HepG2 (cell line): ENCODE measurements around the gene PON1. TPM values are rescaled to one million over a fixed set of nuclear protein-coding genes. Genes with fewer than 3 reads are reported as not detected.

ENCODE experiments used
- ATAC-seq: fragments of 200-7000 bp; cut with Tn5 transposase; 3 replicates; pipeline ENCODE4 v1.9.1; 2020; ENCODE audit warnings: mild to moderate bottlenecking, moderate library complexity
- BruUV-seq: library from RNA; stranded (reverse); fragments of 400-500 nt; replicated peaks from 2 replicates; lab custom pipeline; 2021; lab: Mats Ljungman, UMichigan
- CTCF ChIA-PET: fragments of 300-600 bp; formaldehyde crosslinking; extraction: SDS; loops from one replicate; lab custom pipeline; 2021; ENCODE audit warnings: low total read pairs, inconsistent platforms, low intra/inter-chr PET ratio; lab: Yijun Ruan, JAX
- POLR2A ChIA-PET: fragments of 350-600 bp; sonication (Branson Sonifier 250); formaldehyde crosslinking; loops from one replicate; lab custom pipeline; 2020; ENCODE audit warnings: antibody characterized with exemption, inconsistent platforms; lab: Yijun Ruan, JAX
- DNase-seq: peaks from one replicate; pipeline ENCODE4 v3.0.0-alpha.2; 2015; ENCODE audit warnings: low spot score
- FAIRE-seq: peaks from 3 replicates; lab custom pipeline; 2011; peaks lifted over from hg19 to GRCh38; lab: Jason Lieb, UNC
- H2AFZ ChIP-seq: one replicate; pipeline ENCODE4 v1.6.1; 2011; ENCODE audit warnings: low read length, inconsistent platforms
- H3K27ac ChIP-seq: fragments of 300-600 bp; 3 replicates; pipeline ENCODE4 v1.8.0; 2011; ENCODE audit warnings: mixed run types, mild to moderate bottlenecking, mixed read lengths, low read length, inconsistent platforms; ENCODE audit not compliant: insufficient read depth; ENCODE audit errors: extremely low read length
- H3K27me3 ChIP-seq, 2 experiments: fragments of 200-600 bp in 1 of 2; 2 replicates in 1 of 2; 3 replicates in 1 of 2; pipeline versions ENCODE4 v1.6.0 to v1.8.0; 2011; ENCODE audit warnings: low read length in 2 of 2, mild to moderate bottlenecking in 2 of 2, moderate library complexity in 2 of 2, inconsistent platforms in 1 of 2; ENCODE audit not compliant: insufficient read depth in 2 of 2, control insufficient read depth in 1 of 2
- H3K36me3 ChIP-seq, 2 experiments: fragments of 200-600 bp in 1 of 2; replicated peaks in 1 of 2; 2 replicates in 1 of 2; 3 replicates in 1 of 2; pipeline versions ENCODE4 v1.5.1 to v1.8.0; 2011; ENCODE audit warnings: low read length in 2 of 2, inconsistent platforms in 1 of 2; ENCODE audit not compliant: insufficient read depth in 2 of 2, control insufficient read depth in 1 of 2
- H3K4me1 ChIP-seq: 2 replicates; pipeline ENCODE4 v1.5.1; 2012; ENCODE audit warnings: low read length, inconsistent platforms; ENCODE audit not compliant: insufficient read depth
- H3K4me2 ChIP-seq: 2 replicates; pipeline ENCODE4 v1.6.0; 2011; ENCODE audit warnings: low read depth, low read length, inconsistent platforms
- H3K4me3 ChIP-seq, 3 experiments: fragments of 200-600 bp in 1 of 3; sonication (generic), shearing (Covaris generic) in 1 of 3; replicated peaks in 1 of 3; 2 replicates each; pipeline ENCODE4 v1.5.1; 2011 to 2016; ENCODE audit warnings: low read length in 3 of 3, inconsistent platforms in 2 of 3, low read depth in 2 of 3, mild to moderate bottlenecking in 2 of 3, control low read depth in 1 of 3, mixed read lengths in 1 of 3; ENCODE audit not compliant: insufficient read depth in 1 of 3
- H3K79me2 ChIP-seq: one replicate; pipeline ENCODE4 v1.6.1; 2011; ENCODE audit warnings: low read length, inconsistent platforms; ENCODE audit not compliant: insufficient read depth
- H3K9ac ChIP-seq: 2 replicates; pipeline ENCODE4 v1.6.0; 2011; ENCODE audit warnings: mild to moderate bottlenecking, low read depth, low read length, inconsistent platforms; ENCODE audit not compliant: insufficient read depth
- H3K9me3 ChIP-seq: 2 replicates; pipeline ENCODE4 v1.5.1; 2012; ENCODE audit warnings: mild to moderate bottlenecking, low read length
- H4K20me1 ChIP-seq: 2 replicates; pipeline ENCODE4 v1.6.0; 2011; ENCODE audit warnings: inconsistent platforms, mild to moderate bottlenecking, low read length, moderate library complexity; ENCODE audit not compliant: insufficient read depth
- IRF2 ChIP-seq: IDR thresholded peaks from 2 replicates; pipeline ENCODE4 v1.6.1; 2018; ENCODE audit warnings: missing genetic modification reagents, missing compliant biosample characterization
- KLF9 ChIP-seq: IDR thresholded peaks from 2 replicates; pipeline ENCODE4 v1.6.1; 2016; ENCODE audit warnings: low read depth
- MAFK ChIP-seq, 2 experiments: IDR thresholded peaks in 1 of 2; conservative IDR thresholded peaks in 1 of 2; 2 replicates each; pipeline ENCODE4 v1.6.1; 2011; ENCODE audit warnings: improper control_type of control experiment in 2 of 2, low read length in 2 of 2
- MIXL1 ChIP-seq: IDR thresholded peaks from 2 replicates; pipeline ENCODE4 v1.6.1; 2016
- PHF20 ChIP-seq: sonication (generic); formaldehyde crosslinking; IDR thresholded peaks from 2 replicates; pipeline ENCODE4 v1.5.0; 2020; ENCODE audit warnings: mild to moderate bottlenecking, missing genetic modification reagents
- RORA ChIP-seq: sonication (generic); formaldehyde crosslinking; IDR thresholded peaks from 2 replicates; pipeline ENCODE4 v1.5.0; 2020; ENCODE audit warnings: mild to moderate bottlenecking, missing genetic modification reagents, moderate library complexity
- YY1 ChIP-seq: IDR thresholded peaks from 2 replicates; pipeline ENCODE4 v1.6.1; 2011; ENCODE audit warnings: low read length, low read depth, moderate library complexity, mild to moderate bottlenecking; ENCODE audit not compliant: insufficient read depth, insufficient replicate concordance
- ZNF558 ChIP-seq: sonication (generic); formaldehyde crosslinking; IDR thresholded peaks from 2 replicates; pipeline ENCODE4 v1.9.0; 2022; ENCODE audit warnings: mild to moderate bottlenecking, missing genetic modification reagents, borderline replicate concordance
- ZNF713 ChIP-seq: sonication (generic); formaldehyde crosslinking; IDR thresholded peaks from 2 replicates; pipeline ENCODE4 v1.4.0; 2020; ENCODE audit warnings: mild to moderate bottlenecking, missing genetic modification reagents
- ZNF788 ChIP-seq: sonication (generic); formaldehyde crosslinking; IDR thresholded peaks from 2 replicates; pipeline ENCODE4 v1.5.0; 2020; ENCODE audit warnings: mild to moderate bottlenecking, missing genetic modification reagents, borderline replicate concordance
- WGBS: methylation state at CpG from one replicate; pipeline ENCODE4 v1.1.6; 2017; ENCODE audit warnings: low lambda C conversion rate; 5-methylcytosine and 5-hydroxymethylcytosine counted together
- in situ Hi-C: cut with HindIII; loops from 2 replicates; pipeline ENCODE4 v1.10.0; 2017; ENCODE audit warnings: low pct_unique_long_range_greater_than_20kb; ENCODE audit not compliant: extremely low pct_ligation_motif_present
- intact Hi-C: fragments of 100-400 bp; cut with micrococcal nuclease; formaldehyde crosslinking; loops from one replicate; pipeline ENCODE4 v1.10.0; 2022; ENCODE audit not compliant: unreplicated experiment
- polyA plus RNA-seq, 8 experiments: library from polyadenylated mRNA; depleted of rRNA in 3 of 8; stranded (reverse) in 7 of 8; unstranded in 1 of 8; fragments of >200 nt; fragmentation: Illumina TruSeq in 4 of 8; extraction: Trizol in 4 of 8; gene quantifications; 2 replicates each; pipeline versions ENCODE4 v1.2.1 to v1.2.3, GENCODE V29; 2011 to 2016; ENCODE audit warnings: low read depth in 4 of 8, missing spikeins in 1 of 8, mixed read lengths in 1 of 8; ENCODE audit not compliant: insufficient read depth in 1 of 8
- total RNA-seq, 5 experiments: library from RNA; depleted of rRNA; stranded (reverse); fragments of >200 nt; fragmentation: Illumina TruSeq; extraction: Trizol; gene quantifications; 2 replicates each; pipeline ENCODE4 v1.2.3, GENCODE V29; 2016; ENCODE audit warnings: low read depth in 1 of 5
- TF ChIP-seq, protein P1 (sequence below): sonication (generic); formaldehyde crosslinking; IDR thresholded peaks from 2 replicates; pipeline ENCODE4 v1.5.1; 2020; ENCODE audit warnings: mild to moderate bottlenecking, missing genetic modification reagents, borderline replicate concordance

Gene PON1
- total and polyA plus RNA-seq, 2 of the 13 experiments (the other 11 are each of a cell fraction or from before 2014, with no cell fraction given), result 0.27 to 0.57 TPM

DNA sequence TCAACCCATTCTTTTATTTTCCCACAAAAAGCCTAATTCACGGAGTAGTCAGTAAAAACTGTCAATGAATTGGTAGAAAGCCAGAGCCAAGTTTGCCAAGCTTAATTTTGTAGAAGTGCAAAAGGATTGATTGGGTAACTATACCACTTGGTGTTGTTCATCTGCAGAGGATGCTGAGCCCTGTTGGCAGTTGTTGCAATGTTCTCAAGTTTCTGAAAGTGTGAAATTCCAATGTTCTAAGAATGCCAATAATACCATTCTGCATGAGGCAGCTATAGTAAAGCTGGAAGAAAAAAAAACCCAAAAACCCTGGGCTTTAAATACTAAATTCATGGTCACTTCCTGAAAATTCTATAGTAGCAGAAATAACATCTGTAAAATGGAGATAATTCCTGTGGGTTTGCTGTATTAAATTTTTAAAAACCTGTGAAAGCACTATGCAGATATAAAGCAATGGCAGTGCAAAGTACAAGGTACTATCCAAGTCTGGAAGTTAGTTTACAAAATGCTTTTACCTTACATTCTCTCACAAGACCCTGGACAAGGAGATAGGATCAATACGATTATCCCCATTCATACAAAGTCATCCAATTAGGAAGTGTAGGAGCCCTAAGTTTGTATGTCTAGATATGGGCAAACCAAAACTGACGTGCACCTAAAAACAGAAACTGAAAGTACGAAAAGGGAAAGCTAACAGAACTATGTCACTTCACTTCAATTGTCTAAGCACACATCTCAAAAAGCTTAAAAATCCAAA is 6.0 kb upstream of the PON1 start:
- 23% methylated on average over 4 of the region's 4 CpGs for WGBS
- peak overlapping the region; percentile 62 for H3K4me2 ChIP-seq
- ChIA-PET POLR2A (no interaction called here), CTCF (no interaction called here)
- no peak overlapping the region for H3K27ac ChIP-seq
- H2AFZ ChIP-seq, result peak overlapping the region; percentile 39
- no peaks in the 10 kb centered on the region for H4K20me1 ChIP-seq
- H3K36me3 ChIP-seq, result no peaks in the 10 kb centered on the region
- ATAC-seq (no peak), DNase-seq (no peak), FAIRE-seq (no peak)
- H3K27me3 ChIP-seq, result no peaks in the 10 kb centered on the region
- no peaks in the 10 kb centered on the region for H3K9me3 ChIP-seq
- H3K4me1 ChIP-seq, result 0 out of 2 replicates have a peak, but pooled peaks cover 6% of the 10 kb centered on the region
- no peak for TF ChIP-seq ZNF788 (CRISPR knock-in tag)
- TF ChIP-seq IRF2, result peak; percentile 53; the same call in 1 of the 2 replicates
- BruUV-seq, result no TSS peak
- in situ Hi-C loops (loop anchor here (25.0 kb wide), 1 partner anchor 357 kb away; no protein-coding TSS in a partner anchor), intact Hi-C loops (no loop called here)
- no peak overlapping the region for H3K9ac ChIP-seq
- no peaks in the 10 kb centered on the region for H3K79me2 ChIP-seq
- peak overlapping the region; percentile 26 to 58 (median 37); a peak in 5 of 6 replicates for H3K4me3 ChIP-seq

DNA sequence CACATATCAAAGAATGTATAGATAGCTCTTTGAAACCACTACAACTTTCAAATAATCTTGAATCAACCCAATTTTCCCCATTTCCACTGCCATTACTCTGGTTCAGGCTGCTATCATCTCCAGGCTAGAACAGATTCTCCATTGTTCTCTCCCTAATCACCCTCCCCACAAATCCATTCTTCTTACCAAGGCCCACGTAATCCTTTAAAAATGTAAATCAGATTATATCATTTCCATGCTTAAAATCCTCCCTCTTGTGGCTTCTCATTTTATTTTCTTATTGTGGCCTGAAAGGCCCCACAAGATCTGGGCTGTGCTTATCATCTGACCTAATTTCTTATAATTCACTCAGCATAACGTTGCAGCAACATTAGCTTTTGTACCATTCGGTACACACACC is 3.0 kb upstream of the PON1 start:
- intact Hi-C loops (no loop called here), in situ Hi-C loops (loop anchor here (25.0 kb wide), 1 partner anchor 360 kb away; no protein-coding TSS in a partner anchor)
- CTCF ChIA-PET, result no interaction called here
- H3K4me3 ChIP-seq, result no peak overlapping the region
- TF ChIP-seq MAFK (conservative IDR thresholded peaks at IDR 0.05 in 1 of 2, IDR thresholded peaks at IDR 0.05 in 1 of 2; ENCODE audit: low read length in 2 of 2), result no peak
- no peak for TF ChIP-seq MIXL1 (CRISPR knock-in tag)
- no peak for TF ChIP-seq ZNF713 (CRISPR knock-in tag)
- no peak for TF ChIP-seq YY1
- no peak for TF ChIP-seq KLF9 (CRISPR knock-in tag)
- TF ChIP-seq PHF20, result no peak
- no peak for TF ChIP-seq ZNF558 (CRISPR knock-in tag)
- TF ChIP-seq, protein P1, sequence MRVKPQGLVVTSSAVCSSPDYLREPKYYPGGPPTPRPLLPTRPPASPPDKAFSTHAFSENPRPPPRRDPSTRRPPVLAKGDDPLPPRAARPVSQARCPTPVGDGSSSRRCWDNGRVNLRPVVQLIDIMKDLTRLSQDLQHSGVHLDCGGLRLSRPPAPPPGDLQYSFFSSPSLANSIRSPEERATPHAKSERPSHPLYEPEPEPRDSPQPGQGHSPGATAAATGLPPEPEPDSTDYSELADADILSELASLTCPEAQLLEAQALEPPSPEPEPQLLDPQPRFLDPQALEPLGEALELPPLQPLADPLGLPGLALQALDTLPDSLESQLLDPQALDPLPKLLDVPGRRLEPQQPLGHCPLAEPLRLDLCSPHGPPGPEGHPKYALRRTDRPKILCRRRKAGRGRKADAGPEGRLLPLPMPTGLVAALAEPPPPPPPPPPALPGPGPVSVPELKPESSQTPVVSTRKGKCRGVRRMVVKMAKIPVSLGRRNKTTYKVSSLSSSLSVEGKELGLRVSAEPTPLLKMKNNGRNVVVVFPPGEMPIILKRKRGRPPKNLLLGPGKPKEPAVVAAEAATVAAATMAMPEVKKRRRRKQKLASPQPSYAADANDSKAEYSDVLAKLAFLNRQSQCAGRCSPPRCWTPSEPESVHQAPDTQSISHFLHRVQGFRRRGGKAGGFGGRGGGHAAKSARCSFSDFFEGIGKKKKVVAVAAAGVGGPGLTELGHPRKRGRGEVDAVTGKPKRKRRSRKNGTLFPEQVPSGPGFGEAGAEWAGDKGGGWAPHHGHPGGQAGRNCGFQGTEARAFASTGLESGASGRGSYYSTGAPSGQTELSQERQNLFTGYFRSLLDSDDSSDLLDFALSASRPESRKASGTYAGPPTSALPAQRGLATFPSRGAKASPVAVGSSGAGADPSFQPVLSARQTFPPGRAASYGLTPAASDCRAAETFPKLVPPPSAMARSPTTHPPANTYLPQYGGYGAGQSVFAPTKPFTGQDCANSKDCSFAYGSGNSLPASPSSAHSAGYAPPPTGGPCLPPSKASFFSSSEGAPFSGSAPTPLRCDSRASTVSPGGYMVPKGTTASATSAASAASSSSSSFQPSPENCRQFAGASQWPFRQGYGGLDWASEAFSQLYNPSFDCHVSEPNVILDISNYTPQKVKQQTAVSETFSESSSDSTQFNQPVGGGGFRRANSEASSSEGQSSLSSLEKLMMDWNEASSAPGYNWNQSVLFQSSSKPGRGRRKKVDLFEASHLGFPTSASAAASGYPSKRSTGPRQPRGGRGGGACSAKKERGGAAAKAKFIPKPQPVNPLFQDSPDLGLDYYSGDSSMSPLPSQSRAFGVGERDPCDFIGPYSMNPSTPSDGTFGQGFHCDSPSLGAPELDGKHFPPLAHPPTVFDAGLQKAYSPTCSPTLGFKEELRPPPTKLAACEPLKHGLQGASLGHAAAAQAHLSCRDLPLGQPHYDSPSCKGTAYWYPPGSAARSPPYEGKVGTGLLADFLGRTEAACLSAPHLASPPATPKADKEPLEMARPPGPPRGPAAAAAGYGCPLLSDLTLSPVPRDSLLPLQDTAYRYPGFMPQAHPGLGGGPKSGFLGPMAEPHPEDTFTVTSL (CRISPR knock-in tag), result no peak
- no peak for TF ChIP-seq RORA
- H2AFZ ChIP-seq, result no peak overlapping the region
- no peaks in the 10 kb centered on the region for H3K36me3 ChIP-seq
- no peak overlapping the region for H3K4me2 ChIP-seq
- DNase-seq (no peak), FAIRE-seq (no peak), ATAC-seq (no peak)
- H3K9ac ChIP-seq, result no peak overlapping the region
- no TSS peak for BruUV-seq
- POLR2A ChIA-PET, result no interaction called here
- no peaks in the 10 kb centered on the region; a peak in 1 of 5 replicates for H3K27me3 ChIP-seq
- H3K79me2 ChIP-seq, result no peaks in the 10 kb centered on the region
- 30% methylated on average over 3 of the region's 3 CpGs for WGBS
- no peaks in the 10 kb centered on the region for H4K20me1 ChIP-seq
- H3K4me1 ChIP-seq, result peaks cover 22% of the 10 kb centered on the region
- H3K9me3 ChIP-seq, result no peaks in the 10 kb centered on the region
- H3K27ac ChIP-seq, result no peak overlapping the region
